AG08396 (cell line): Measurements from ENCODE around the gene CCDC74A.
"Not testable (repeated sequence)": the region's sequence is repeated elsewhere in the genome, so short reads cannot be mapped to it uniquely, and the experiment has no call there.

Experiments used
- DNase-seq: peaks from one replicate; pipeline ENCODE4 v3.0.0; 2012; ENCODE audit warnings: low spot score, mixed read lengths

Gene CCDC74A

DNA sequence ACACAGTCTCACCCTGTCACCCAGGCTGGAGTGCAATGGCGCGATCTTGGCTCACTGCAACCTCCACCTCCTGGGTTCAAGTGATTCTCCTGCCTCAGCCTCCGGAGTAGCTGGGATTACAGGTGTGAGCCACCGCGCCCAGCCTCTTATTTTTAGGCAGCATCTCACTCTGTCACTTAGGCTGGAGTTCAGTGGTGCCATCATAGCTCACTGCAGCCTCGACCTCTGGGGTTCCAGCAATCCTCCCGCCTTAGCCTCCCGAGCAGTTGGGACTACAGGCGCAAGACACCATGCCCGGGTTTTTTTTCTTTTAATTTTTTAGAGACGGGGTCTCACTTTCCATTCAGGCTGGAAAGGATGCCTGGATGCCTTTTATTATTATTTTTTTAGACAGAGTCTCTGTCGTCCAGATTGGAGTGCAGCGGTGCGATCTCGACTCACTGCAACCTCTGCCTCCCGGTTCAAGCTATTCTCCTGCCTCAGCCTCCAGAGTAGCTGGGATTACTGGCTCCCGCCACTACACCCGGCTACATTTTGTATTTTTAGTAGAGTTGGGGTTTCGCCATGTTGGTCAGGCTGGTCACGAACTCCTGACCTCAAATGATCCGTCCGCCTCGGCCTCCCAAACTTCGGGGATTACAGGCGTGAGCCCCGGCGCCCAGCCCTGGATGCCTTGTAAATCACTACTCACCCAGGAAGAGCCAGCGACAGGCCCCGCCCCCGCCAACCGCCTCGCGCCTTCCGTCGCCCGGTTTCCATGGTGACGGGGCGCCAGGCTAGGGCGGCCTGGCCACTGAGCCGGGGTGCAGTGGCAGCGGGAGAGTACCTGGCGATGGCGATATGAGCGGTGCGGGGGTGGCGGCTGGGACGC, at the start of gene CCDC74A:
CCDC74A (plus strand) TSS at position 758 of the 871 bp plus-strand sequence; CDS start at position 841, 83 bp downstream.
- DNase-seq = not testable (repeated sequence)

DNA sequence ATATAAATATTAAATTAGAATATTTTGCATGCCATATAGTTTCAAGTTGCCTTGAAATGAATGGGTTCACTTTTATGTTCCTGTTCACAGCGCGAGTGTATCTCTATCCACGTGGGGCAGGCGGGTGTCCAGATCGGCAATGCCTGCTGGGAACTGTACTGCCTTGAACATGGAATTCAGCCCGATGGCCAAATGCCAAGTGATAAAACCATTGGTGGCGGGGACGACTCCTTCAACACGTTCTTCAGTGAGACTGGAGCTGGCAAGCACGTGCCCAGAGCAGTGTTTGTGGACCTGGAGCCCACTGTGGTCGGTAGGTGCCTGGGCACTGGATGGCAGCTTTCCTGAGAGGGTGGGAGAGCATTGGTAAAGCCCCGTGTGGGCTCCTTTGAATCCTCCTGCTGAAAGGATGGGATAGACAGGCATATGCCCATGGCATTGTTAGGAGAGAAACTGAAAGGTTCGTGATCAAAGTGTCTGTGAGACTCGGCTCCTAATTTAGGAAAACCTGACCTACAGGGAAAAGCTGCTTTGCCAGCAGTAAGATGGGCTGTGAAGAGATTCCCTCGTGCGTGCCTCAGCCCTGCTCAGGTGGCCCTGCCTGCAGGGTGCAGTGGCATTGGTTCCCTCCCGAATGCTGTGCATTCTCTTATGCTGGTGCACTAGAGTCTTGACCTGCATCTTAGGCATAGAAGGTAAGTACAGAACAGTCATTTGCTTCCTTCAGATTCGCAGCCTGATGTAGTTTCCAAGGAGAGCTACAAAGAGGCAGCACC, 49.4 kb upstream of the CCDC74A start:
- not testable (repeated sequence) for DNase-seq

DNA sequence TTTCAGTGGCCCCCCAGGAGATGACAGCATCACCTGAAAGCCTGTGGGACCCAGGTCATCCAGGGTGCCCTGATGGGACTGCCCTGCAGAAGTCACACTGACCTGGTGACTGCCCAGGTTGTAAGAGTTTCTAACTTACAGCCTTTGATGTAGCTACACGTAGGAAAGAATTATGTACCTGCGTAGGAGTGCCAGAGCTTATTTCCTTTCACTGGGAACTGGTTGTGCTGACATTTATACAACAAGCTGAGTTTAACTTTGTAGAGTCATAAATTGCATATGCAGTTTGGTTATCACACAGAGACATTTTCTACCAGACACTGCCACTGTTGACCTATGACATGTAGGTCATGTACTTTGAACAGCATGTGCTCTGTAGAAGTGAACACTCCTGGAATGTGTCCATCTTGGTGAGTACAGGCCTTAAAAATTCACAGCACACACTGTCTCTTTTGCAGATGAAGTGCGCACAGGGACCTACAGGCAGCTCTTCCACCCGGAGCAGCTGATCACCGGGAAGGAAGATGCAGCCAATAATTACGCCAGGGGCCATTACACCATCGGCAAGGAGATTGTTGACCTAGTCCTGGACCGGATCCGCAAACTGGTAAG, 48.7 kb upstream of the CCDC74A start:
- not testable (repeated sequence) for DNase-seq

DNA sequence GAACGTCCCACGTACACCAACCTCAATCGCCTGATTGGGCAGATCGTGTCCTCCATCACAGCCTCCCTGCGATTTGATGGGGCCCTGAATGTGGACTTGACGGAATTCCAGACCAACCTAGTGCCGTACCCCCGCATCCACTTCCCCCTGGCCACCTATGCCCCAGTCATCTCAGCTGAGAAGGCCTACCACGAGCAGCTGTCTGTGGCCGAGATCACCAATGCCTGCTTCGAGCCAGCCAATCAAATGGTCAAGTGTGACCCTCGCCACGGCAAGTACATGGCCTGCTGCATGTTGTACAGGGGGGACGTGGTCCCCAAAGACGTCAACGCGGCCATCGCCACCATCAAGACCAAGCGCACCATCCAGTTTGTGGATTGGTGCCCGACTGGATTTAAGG, 47.3 kb upstream of the CCDC74A start:
- DNase-seq = not testable (repeated sequence)

DNA sequence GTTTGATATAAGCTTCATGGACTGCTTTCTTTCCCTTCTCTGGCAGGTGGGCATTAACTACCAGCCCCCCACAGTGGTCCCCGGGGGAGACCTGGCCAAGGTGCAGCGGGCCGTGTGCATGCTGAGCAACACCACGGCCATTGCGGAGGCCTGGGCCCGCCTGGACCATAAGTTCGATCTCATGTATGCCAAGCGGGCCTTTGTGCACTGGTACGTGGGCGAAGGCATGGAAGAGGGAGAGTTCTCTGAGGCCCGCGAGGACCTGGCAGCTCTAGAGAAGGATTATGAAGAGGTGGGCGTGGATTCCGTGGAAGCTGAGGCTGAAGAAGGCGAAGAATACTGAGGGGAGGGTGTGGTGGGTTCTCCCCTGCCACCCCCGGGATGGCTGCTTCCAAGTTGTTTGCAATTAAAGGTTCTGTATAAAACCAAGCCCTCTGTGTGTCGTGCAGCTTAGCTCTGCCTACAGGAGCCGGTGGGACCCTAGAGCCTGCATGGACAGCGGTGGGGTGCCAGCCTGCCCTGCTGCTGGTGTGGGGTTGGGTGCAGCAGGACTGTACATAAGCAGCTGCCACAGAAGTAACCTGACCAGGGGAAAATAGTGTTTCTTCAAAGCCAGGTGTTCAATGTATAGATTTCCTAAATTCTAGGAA, 45.1 kb upstream of the CCDC74A start:
- DNase-seq = not testable (repeated sequence)

GRCh38 chr2:131483981-131484820, 43.5 kb upstream of the CCDC74A start:
- DNase-seq = not testable (repeated sequence)

DNA sequence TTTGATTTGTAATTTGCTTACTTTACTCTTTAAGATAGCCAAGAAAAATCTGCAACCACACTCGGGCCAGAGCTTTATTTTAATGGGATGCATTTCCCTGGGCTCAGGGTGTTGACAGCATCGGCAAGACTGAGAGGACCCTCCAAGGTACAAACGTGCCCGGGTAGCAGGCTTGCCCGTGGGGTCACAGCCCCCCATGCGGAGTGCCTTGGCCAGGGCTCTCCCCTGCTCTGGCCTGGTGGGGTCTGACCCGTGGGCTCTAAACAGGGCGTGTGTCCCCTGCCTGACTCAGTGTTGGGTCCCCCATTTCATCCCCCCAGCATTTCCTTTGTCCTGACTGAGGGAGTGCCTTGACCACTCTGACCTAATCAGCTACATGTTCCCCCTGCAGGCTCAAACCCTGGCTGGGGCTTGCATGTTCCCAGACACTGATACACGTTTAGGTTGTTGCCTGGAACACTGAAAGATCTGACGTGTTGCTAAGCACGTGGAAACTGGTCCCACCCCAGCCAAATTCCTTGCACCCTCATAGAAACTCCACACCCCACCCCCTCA, 42.7 kb upstream of the CCDC74A start:
- not testable (repeated sequence) for DNase-seq

DNA sequence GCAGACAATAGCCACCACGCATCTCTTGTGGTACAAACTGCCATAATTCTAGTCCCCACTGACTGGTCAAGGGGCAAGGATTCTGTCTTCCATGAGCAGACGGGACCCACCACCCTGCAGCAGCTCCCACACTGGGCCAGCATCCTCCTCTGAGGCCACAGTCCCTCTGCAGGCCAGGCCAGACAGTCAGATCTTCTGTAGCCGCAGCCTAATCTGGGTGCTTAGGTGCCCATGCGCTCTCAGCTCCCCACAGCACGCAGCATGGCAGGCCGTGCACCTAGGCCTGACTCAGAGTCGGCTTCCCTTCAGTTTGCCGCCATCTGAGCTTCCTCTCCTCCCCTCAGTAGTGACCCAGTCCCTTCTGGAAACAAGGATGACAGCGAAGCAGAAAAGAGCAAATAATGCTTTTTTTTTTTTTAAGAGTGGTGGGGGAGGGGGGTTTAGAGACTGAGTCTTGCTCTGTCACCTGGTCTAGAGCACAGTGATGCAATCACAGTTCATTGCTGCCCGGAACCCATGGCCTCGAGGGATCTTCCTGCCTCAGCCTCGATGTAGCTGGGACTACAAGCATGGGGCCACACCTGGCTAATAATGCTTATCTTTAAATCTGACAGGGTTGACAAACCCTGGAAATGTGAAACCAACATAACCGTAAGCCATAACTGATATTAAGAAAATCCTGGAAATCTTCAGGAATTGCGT, 41.3 kb upstream of the CCDC74A start:
- DNase-seq = not testable (repeated sequence)

DNA sequence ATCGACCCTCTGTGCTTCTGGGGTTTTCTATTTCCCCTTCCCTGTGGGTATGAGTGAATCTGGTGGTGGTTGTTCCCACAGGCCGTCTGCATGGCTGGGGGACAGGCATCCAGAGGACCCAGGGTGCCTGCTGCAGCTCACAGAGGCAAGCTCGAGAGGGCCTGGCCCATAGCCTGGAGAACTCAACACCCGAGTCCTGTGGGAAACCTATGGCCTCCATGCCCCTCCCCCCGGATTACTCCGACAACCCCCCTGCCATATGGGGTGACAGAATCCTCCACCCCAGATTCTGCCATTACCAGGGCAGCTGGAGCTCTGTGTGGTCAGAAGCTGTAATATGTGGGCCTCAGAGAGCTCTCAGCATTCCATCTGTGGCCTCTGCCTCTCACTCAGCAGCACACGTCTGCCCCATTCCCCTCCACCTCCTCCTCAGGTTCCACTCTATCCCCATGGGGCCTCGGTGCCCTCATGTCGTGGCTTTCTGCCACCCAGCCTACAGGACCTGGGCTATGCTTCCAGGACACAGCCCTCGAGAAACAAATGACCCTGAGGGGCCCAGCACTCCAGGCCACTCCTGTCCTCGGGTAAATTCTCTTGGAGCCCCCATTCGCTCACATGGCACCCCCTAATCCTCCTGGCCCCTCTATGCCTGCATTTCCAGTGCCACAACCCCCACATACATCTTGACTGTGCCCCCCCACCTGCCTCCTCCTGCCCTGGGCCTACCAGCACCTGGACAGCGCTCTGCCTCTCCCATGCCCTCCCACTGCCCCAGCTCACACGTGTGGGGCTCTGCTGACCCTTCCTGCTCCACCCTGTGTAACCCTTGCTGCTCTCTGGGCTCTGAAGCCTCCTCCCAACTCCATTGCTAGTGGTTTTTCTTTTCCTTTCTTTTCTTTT, 39.1 kb upstream of the CCDC74A start:
- no peak for DNase-seq

DNA sequence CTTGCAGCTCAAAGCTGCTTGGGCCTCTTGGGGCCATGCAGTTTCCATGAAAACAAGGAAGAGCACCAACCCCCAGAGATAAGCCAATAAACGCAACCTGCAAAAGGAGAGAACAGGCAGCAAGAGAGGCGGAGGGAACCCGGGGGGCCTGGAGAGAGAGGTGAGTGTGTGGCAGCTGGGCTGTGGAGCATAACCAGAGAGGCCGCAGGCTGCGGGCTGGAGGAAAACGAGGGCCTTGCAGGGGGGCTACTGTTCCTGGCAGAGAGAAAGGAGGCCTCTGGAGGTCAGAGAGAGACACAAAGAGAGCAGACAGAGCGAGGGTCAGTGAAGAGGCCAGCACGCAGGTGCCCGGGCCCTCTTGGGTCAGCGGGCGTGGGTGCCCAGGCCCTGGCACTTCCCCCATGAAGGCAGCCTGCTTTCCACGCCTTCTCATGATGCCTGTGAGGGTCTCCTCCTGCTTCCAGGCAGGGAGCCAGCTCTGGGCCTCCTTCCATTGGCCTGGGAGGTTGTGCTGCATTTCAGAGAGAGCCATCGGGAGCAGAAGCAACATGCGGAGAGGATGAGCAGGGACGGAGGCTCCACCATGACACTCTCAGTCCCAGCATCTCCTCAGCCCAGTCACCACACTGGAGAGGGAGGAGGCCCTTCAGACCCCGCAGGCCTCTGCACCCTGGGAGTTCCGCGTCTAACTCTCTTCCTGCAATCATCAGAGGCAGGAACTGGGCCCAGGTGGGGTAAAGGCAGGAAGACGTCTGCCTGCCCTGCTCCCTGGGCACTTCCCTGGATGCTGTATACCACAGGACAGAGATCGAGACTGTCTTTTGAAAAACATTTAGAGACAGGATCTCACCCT, 36.8 kb upstream of the CCDC74A start:
- not testable (repeated sequence) for DNase-seq

DNA sequence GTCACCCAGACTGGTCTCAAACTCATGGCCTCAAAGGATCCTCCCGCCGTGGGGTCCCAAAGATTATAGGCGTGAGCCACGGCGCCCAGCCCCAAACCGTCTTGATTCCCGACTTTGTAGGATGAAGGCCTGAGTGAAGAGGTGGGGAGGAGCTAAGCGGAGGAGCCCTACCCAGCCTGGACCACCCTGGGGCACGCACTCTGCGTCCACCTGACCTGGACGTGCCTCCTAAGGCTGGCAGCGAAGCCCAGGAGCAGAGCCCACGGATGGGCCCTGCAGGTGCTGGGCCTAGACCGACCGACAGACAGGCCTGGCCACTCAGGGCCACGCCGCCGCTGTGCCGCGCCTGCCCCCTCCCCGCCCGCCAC, 36.2 kb upstream of the CCDC74A start:
- DNase-seq = not testable (repeated sequence)

DNA sequence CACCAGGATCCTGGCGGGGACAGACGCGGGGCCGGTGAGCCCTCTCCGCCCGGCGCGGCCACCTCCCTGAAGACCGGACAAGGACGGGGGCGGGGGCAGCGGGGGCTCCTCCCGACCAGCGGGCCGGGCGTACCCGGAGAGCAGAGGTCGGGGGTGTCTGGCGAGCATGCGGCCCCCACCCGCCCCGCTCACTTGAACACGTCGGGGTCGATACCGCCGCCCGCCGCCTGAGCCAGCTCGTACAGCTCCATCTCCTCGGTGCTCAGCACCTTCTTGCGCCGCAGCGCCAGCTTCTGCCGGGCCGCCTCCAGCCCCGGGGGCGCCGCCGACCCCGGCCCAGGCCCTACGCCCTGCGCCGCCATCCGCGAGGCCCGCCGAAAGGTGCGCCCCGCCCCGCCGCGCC, 35.7 kb upstream of the CCDC74A start, which contains the start of gene MZT2A:
MZT2A (minus strand) TSS at position 383 of the 403 bp plus-strand sequence; CDS start at position 362, 21 bp downstream.
- DNase-seq = peak; percentile 33

DNA sequence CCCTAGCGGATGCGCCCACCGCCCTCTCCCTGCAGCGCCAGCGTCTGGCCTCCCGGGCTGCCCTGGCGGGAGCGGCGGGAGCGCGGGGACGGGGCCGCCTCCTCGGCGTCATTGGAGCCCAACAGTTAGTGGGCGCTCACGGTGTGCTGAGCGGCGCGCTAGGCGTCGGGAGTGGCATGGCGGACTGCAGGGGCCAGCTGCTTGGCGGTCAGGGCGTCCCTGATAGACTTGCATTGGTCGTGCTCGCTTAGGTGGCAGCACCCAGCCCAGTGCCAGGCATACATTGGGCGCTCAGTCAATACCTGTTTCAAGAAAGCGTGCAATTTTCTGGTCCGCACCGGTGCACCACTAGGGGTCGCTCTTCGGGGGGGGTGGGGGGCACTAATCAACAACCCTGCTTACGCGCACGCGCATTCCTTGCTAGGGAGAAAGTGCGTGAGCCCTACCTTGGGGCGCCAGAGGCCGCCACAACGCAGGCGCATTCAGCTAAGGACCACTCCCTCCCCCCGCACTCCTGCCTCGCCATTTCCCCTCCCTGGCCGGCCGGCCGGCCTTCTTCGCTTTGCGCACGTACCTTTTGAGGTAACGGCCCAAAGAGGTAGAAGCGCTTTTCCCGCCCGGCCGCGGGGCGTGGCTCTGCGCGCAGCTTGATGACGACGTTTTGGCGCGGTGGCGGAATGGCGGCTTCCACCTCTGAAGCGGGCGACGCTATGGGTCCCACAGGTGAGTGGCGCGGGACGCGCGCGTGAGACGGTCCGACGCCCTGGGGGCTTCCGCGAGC, 35.1 kb upstream of the CCDC74A start:
- DNase-seq = peak; percentile 100

GRCh38 chr2:131493199-131493968, 34.3 kb upstream of the CCDC74A start:
- no peak for DNase-seq

DNA sequence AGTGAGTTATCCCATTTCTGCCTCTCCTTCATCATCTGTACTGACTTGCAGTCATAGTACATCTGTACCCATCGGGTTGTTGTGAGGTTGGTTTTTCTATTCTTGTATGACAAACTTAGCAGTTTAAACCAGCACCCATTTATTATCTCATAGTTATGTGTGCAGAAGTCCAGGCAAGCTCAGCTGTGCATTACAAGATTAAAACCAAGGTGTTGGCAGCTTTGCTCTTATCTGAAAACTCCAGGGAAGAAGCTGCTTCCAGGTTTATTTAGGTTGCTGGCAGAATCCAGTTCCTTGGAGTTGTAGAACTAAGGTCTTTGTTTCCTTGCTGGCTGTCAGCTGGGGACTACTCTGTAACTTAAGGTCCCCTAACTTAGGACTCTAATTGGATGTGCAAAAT, 32.2 kb upstream of the CCDC74A start:
- DNase-seq = not testable (repeated sequence)

DNA sequence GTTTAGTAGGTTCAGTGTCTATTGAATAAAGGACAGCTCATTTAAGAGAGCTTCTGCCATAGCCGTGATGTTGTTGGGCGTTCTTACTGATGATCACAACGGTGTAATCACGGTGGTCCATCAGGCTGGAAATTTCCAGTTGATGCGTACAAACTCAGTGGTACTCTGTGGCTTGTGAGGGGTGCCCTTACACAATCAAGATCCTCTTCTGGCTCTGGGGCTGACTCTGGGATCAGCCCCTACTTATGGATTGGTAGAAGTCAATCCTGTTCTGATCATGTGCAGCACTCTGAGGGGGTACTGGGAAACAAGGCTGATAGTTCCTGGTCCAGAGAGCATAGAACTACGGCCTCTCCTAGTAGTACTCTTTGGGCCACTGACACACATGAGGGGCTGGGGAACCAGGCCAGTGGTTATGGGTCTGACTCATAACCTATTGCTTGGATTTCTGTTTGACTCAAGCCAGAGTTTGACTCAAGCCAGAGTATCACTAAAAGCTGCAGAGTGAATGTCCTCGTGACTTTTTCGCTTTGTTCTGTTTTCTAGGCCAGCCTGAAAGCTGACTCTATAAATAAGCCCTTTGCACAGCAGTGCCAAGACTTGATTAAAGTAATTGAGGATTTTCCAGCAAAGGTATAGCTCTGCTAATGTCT, 29.2 kb upstream of the CCDC74A start:
- peak; percentile 43 for DNase-seq
